GM18951 (cell line): ENCODE measurements around the gene ASCL5.

ENCODE experiments used
- POLR2A ChIP-seq: IDR thresholded peaks from 4 replicates; pipeline ENCODE4 v1.6.1; 2011; ENCODE audit warnings: mild to moderate bottlenecking; ENCODE audit not compliant: insufficient read length, insufficient read depth; ENCODE audit errors: extremely low read depth
- in situ Hi-C: fragments of 300-500 bp; cut with MboI; formaldehyde crosslinking; loops from one replicate; pipeline ENCODE4 v1.12.0; 2022; ENCODE audit warnings: low sequenced_read_pairs, mixed read lengths, inconsistent platforms; ENCODE audit not compliant: unreplicated experiment

Gene ASCL5

DNA sequence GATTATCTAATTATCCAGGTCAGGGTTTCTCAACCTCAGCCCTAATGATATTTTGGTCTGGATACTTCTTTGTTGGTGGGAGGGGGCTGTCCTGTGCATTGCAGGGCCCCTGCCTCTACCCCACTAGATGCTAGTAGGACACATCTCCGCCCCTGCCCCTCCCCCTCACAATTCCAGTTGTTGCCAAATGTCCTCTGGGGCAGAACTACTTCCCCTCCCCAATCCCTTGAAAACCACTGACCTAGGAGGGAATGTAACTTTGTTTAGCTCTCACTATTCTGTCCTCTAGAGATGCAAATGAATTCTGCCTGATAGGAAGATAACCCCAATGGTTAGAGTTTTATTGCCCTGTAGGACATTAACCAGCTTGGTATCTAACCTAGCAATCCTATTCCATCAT is 22.8 kb downstream of the ASCL5 start:
- no peak for TF ChIP-seq POLR2A

DNA sequence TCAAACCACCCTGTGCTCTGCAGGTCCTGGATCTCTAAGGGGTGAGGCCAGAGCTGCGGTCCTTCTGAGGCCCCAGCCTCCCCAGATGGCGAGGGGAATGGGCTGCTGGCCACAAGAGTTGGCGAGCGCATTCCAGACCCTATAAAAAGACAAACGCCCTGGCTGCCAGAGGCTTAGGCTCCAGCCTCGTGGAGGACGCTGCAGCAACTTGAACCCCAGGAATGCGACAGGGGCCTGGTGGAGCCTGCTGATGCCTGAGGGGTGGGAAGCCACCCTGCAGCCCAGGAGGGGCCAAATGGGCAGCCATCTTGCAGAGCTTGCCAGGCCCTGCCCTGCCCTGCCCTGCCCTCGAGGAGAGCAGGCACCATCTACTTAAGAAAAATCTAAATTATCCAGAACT is 23.3 kb downstream of the ASCL5 start:
- no peak for TF ChIP-seq POLR2A
- in situ Hi-C loops = no loop called here

More for the DNA sequence above, 22.8 kb downstream of the ASCL5 start:
- in situ Hi-C loops = no loop called here

DNA sequence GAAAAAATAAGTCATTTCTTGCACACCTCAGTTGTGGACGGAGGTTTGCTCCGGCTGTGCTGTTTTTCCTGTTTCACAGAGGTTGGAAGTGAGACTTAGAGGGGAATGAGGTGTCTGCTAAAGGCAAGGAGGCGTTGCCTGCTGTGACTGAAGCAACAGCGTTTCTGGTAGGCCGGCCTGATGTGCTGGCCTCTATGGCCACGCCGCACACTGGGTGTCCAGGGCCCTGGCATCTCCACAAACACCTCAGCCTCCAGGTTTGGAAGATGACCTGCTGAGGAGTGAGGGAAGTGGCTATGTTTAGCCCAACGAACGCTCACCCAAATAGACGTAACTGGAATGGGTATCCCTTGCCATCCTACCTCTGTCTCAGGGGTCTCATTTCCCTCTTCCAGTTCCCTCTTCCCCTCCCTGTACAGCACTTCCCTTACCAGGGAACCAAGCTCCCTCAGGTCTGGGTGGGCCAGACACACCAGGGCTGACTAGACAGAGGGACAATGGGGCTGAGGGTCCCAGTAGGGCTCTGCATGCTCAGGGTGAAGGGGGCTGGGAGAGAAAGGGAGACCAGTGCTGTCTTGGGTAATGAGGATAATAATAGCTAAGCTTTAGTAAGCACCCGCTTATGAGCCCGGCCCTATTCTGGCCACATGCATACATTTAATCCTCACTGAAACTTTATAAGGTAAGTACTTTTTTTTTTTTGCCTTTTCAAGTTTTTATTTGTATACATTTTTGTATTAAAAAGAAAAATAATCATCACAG is 26.6 kb downstream of the ASCL5 start:
- in situ Hi-C loops = no loop called here
- no peak for TF ChIP-seq POLR2A

DNA sequence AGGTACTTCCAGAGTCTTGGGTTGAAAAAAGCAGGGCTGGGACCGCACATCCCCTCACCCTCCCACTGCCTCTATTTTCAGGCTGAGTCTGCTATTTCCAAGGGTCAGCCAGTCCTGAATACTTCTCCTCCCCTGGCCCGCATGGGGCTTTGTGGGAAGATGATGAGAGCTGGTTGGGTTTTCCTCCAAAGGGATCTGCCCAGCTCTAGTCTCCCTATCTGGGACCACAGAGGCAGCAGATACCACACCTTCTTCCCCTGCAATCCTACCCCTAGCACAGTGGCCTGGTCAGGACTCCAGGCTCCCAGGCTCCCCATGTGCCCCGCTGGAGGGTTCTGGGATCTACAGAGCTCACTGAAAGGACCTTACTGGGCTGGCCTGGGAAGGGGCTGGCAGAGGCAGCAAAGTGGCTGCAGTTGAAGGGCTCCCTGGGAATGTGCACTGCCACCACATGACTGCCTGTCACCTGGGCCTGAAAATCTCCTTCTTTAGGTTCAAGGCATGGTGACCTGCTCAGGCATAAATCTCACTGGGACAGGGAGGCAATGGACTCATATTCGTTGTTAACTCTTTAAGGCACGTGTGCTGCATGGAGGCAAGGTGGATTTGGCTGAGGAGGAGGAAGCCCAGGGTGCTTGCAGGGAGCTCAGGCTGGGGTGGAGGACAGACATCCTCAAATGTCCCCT is 27.8 kb downstream of the ASCL5 start:
- in situ Hi-C loops = no loop called here
- TF ChIP-seq POLR2A = no peak

DNA sequence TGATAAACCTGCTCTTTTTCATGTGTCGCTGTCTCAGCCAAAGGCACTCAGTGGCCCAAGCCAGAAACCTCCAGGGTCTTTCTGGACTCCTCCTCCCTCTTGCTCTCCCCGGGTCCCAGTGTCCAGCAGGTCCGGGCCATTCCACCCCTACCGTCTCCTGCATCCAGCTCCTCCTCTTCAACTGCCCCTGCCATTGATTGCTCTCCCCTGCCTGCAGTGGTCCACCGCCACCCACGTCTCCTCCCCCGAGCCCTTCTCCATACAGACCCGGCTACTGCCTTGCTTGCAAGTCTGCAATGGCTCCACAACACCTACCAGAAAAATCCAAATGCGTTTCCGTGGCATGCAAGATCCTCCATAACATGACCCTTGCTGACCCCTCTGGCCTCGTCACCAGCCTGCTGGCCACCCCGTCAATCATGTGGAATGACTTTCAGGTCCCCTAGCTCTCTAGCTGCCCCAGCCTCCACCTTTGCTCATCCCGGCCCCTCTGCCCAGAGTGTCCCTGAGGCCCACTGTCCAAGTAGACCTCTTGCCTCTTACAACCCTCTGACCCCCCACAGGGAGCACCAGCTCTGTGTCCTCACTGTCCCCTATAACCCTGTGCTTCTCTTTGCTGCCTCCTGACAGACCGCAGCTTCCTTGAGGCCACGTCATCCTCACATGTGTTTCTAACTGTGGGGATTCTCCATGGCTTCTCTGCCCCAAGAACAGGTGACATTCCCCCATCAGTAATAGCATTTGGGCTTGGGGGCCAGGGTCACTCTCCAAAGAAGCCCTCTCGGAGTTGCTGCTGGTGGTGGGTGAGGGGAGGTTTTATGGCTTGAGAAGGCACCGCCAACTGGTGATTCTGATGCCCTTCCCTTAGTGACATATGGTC is 29.8 kb downstream of the ASCL5 start:
- TF ChIP-seq POLR2A = no peak
- in situ Hi-C loops = no loop called here

DNA sequence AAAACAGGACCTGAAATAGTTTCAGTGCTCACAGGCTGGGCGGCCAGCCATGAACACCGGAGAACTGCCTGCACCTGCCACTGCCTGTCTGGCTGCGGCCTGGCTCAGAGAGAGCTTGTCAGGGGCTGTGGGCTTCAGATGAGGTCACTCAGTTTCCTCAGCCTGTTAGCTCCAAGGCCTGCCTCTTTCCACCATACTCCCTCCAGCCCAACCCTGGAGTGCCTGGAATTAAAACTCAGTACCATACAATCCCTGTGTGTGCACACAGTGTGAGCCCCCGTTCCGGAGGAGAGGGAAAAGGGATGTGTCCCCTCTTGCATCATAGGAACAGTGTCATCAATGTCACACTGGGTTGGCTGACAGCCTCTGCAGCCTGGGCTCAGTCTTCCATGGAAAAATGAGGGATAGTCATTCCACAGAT is 30.9 kb downstream of the ASCL5 start:
- in situ Hi-C loops = no loop called here
- no peak for TF ChIP-seq POLR2A

DNA sequence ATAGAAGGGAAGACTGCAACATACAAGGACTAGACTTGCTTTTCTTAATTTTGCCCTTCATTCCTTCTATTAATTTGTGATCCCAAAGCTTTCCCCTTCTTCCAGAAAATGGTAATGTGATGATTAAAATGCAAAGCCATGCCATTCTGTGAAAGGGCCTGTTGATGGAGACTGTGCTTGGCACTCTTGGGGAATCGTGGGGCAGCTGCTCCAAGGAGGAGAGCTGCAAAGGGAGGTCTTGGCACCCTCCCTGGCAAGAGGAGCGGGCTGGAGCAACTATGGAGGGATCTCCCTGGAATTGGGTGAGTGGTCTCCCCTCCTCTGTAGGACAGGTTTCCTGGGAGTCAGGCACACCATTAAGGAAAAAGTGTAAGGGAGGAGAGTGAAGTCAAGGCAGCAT is 31.4 kb downstream of the ASCL5 start:
- no peak for TF ChIP-seq POLR2A
- in situ Hi-C loops = no loop called here

DNA sequence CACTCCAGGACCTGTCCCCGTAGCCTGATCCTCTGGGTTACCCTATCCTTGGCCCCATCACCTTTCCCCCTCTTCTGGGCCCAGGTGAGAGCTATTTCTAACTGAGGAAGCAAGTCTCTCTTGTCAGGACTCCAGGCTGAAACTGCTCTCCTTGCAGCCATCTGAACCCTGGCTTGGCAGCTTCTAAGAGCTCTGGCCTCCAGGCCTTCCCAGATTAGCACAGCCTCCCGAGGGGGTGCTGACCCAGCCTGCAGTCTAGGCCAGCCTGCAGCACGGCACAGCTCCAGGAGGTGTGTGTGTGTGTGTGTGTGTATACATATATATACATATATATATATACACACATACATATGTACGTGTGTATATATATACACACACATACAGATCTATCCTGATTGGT is 32.2 kb downstream of the ASCL5 start:
- in situ Hi-C loops = no loop called here
- no peak for TF ChIP-seq POLR2A

DNA sequence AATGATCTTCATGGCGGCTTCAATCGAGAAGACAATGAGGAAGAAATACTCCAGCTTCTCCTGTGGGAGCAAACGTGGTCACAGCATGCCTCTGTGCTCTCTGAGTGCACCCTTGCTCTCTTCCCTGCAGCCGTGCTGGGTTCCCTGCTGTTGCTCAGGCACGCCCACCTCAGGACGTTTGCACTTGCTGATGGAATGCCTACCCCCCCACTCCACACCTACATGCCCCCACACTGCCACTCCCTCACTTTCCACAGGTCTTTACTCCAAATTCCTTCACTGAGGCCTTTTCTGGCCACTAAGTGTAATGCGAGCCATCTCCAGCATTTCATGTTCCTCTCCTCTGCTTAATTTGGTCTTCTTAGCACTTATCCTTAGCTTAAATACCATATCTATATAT is 33.0 kb downstream of the ASCL5 start:
- TF ChIP-seq POLR2A = no peak
- in situ Hi-C loops = no loop called here

DNA sequence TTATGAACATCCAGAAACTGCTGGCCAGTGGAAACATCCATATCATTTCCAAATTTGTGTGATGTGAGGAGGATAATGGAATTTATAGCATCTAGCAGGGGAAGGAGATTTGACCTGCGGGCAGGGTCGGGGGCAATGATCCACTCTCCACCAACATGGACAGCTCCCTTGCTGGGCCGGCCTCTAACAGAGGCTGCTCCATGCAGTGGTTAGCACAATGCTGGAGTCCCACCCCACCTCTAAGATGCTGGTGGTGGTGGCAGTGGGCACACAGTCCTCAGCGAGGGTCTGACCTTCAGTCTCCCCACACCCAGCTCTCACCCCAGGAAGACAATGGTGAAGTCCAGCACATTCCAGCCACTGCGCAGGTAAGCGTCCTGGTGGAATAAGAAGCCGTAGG is 33.4 kb downstream of the ASCL5 start:
- in situ Hi-C loops = no loop called here
- TF ChIP-seq POLR2A = no peak

DNA sequence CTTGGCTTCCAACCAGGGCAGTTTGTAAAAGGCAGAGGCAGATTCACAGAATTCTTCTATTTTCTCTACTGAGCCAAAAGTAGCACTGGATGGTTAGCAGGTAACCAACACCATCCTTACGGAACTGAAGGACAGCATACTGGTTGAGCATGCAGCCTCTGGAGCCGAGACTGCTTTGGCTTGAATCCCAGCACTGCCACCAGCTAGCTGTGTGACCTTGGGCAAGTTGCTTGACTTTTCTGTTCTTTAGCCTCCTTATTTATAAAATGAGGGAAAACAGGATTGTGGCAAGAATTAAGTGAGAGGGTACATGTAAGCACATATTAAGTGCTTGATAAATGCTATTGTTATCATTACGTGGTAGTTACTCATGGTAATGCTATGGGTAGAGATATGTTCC is 34.2 kb downstream of the ASCL5 start:
- TF ChIP-seq POLR2A = no peak
- in situ Hi-C loops = no loop called here

DNA sequence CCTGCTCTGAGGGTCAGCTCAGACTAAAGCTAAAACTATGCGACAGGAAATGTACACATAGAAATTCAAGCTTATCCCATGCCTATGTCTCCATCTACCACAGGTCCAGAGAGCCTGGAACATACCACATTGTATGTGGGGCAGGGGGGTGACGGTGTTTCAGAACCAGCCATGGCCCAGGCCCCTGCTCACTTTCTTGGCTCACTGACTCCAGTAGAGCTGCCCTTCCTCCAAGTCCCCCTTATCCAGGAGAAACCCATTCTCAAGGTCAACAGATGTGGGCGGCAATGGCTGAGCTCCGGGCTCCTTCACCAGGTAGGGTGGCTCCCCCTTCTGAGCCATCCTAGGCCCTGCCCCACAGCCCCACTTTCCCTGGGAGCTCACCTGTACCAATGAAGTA is 35.7 kb downstream of the ASCL5 start:
- TF ChIP-seq POLR2A = no peak

DNA sequence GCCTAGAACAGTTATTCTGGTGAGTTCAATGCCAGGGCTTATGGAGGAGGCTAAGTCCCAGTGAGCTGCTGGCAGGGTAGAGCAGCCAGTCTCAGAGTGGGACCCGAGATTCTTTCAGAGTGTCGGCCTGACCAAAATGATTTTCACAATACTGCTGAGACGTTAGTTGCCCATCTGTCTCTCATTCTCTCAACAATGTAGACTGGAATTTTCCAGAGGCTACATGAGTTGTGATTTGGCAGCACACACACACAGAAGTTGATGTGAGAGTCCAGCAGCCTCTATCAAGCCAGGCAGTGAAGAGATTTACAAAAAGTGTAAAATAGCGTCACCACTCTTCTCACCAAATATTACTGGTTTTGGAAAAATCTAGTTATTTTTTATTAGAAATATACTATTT is 36.4 kb downstream of the ASCL5 start:
- in situ Hi-C loops = no loop called here
- TF ChIP-seq POLR2A = no peak

More for the DNA sequence above, 35.7 kb downstream of the ASCL5 start:
- in situ Hi-C loops = no loop called here
